Activated naive CD4-positive, alpha-beta T cell treated with Interleukin-2 at 50 U/mL for 16 hours (primary cell): Measurements from ENCODE around the gene ZNF730.
"Not testable (repeated sequence)": the region's sequence is repeated elsewhere in the genome, so short reads cannot be mapped to it uniquely, and the experiment has no call there.

ENCODE experiments used
- DNase-seq: peaks from one replicate; pipeline ENCODE4 v3.0.0-alpha.2; 2020

Gene ZNF730

GRCh38 chr19:23116802-23117571, at the start of gene ZNF730:
TSS of gene ZNF730 (plus strand) at chr19:23117025. CDS start at chr19:23117174, 149 bp downstream.
- peak; percentile 2 for DNase-seq

- DNase-seq: no peak
Measured at GRCh38 chr19:23070353-23071146, 46.3 kb upstream of the ZNF730 start.

GRCh38 chr19:23071147-23071511, 45.7 kb upstream of the ZNF730 start:
- no peak for DNase-seq

GRCh38 chr19:23075031-23075733, 41.6 kb upstream of the ZNF730 start:
- no peak for DNase-seq

- DNase-seq: not testable (repeated sequence)
Measured at GRCh38 chr19:23077776-23078175, 39.0 kb upstream of the ZNF730 start.

- no peak for DNase-seq
Measured at GRCh38 chr19:23093832-23094231, 23.0 kb upstream of the ZNF730 start.

- no peak for DNase-seq
Measured at GRCh38 chr19:23095418-23095817, 21.4 kb upstream of the ZNF730 start.

- no peak for DNase-seq
Measured at GRCh38 chr19:23098286-23098685, 18.5 kb upstream of the ZNF730 start.

- no peak for DNase-seq
Measured at GRCh38 chr19:23098988-23099387, 17.8 kb upstream of the ZNF730 start.

- no peak for DNase-seq
Measured at GRCh38 chr19:23099966-23100365, 16.9 kb upstream of the ZNF730 start.

GRCh38 chr19:23101241-23101640, 15.6 kb upstream of the ZNF730 start:
- no peak for DNase-seq

- no peak for DNase-seq
Measured at GRCh38 chr19:23118400-23118799, 1.6 kb downstream of the ZNF730 start.

GRCh38 chr19:23134211-23134610, 17.4 kb downstream of the ZNF730 start:
- DNase-seq: not testable (repeated sequence)

- DNase-seq: no peak
Measured at GRCh38 chr19:23145617-23146415, 29.0 kb downstream of the ZNF730 start.

- DNase-seq: no peak
Measured at GRCh38 chr19:23160766-23161165, 43.9 kb downstream of the ZNF730 start.

- not testable (repeated sequence) for DNase-seq
Measured at GRCh38 chr19:23168286-23168685, 51.5 kb downstream of the ZNF730 start.

- no peak for DNase-seq
Measured at GRCh38 chr19:23183251-23183650, 66.4 kb downstream of the ZNF730 start.

- no peak for DNase-seq
Measured at GRCh38 chr19:23190341-23190740, 73.5 kb downstream of the ZNF730 start.
